ENCODE data around the gene POU2F1.

POU2F1 gene

GRCh38 chr1:167367705-167368104 is 147.0 kb downstream of the POU2F1 start:
- no peak for DNase-seq (ENCODE audit: low read depth in 3 of 3)

DNA sequence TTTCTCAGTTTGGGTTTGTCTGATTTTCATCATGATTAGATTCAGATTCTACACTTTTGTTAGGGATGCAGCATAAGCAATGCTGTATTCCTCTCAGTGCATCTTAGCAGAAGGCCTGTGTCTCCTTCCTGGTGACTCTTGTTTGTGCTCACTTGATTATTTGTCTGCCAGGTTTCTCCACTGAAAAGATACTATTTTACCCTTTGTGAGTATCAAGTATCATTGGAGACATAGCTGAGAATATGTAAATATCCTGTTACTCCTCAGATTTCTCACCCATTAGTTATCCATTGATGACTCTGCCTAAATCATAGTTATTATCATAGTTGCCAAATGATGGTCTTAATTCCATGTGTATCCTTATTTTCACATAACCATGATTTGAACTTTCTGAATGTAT is 148.5 kb downstream of the POU2F1 start:
- DNase-seq (ENCODE audit: low read depth in 3 of 3), result no peak

- no peak for DNase-seq (ENCODE audit: low read depth in 3 of 3)
These were observed 149.2 kb downstream of the POU2F1 start for GRCh38 chr1:167369933-167370332.

GRCh38 chr1:167371030-167371429 is 150.3 kb downstream of the POU2F1 start:
- no peak for DNase-seq (ENCODE audit: low read depth in 3 of 3)

- DNase-seq (ENCODE audit: low read depth in 3 of 3), result no peak
These were observed 152.7 kb downstream of the POU2F1 start for GRCh38 chr1:167373398-167373797.

- DNase-seq (ENCODE audit: low read depth in 3 of 3), result no peak
These were observed 153.3 kb downstream of the POU2F1 start for GRCh38 chr1:167373986-167374385.

GRCh38 chr1:167375949-167376348 is 155.3 kb downstream of the POU2F1 start:
- no peak for DNase-seq (ENCODE audit: low read depth in 3 of 3)

- DNase-seq (ENCODE audit: low read depth in 3 of 3), result no peak
These were observed 166.7 kb downstream of the POU2F1 start for GRCh38 chr1:167387251-167387910.

- DNase-seq (ENCODE audit: low read depth in 3 of 3), result no peak
These were observed 168.3 kb downstream of the POU2F1 start for GRCh38 chr1:167388976-167389375.

DNA sequence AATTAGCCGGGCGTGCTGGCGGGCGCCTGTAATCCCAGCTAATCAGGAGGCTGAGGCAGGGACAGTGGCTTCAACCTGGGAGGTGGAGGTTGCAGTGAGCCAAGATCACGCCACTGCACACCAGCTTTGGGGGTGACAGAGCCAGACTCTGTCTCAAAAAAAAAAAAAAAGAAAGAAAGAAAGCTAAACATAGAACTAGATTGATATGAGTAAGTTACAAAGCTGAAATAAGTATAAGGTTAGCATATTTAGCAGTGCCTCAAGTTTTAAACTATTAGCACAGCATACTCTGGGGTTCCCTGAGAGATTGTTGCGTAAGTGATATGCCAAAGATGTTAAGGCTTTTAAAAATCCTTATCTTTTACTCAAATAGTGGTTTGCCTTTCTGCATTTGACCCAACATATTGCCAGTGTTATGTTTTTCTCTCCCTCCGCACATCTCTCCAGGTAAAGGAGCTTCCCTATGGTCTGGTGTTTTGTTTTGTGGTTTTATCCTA is 171.6 kb downstream of the POU2F1 start:
- no peak for DNase-seq (ENCODE audit: low read depth in 3 of 3)

DNA sequence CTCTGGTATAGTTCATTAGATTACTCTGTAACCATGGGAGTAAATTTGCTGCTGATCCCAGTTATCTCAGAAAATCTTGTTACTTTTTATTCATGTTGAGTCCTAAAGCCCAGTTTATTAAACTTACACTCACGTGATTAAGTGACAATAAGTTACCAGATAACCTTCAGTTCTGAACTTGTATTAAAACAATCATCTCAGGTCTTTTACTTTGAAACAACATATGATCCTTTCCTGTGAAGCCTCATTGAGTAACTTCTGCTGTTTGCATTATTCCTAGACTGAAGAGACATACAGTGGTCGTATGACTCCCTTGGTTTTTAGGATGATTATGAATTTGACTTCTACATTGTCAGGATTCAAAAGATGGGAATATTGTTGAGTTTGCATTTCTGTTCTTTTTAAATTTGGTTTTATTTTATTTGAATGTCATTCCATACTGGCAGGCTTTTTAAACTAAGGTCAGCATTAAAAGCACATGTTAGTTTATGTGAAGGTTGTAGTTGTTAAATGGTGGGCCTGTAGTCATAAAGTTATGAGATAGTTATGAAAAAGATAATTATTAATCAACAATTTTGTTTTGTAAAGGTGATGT is 179.8 kb downstream of the POU2F1 start:
- no peak for DNase-seq (ENCODE audit: low read depth in 3 of 3)

DNA sequence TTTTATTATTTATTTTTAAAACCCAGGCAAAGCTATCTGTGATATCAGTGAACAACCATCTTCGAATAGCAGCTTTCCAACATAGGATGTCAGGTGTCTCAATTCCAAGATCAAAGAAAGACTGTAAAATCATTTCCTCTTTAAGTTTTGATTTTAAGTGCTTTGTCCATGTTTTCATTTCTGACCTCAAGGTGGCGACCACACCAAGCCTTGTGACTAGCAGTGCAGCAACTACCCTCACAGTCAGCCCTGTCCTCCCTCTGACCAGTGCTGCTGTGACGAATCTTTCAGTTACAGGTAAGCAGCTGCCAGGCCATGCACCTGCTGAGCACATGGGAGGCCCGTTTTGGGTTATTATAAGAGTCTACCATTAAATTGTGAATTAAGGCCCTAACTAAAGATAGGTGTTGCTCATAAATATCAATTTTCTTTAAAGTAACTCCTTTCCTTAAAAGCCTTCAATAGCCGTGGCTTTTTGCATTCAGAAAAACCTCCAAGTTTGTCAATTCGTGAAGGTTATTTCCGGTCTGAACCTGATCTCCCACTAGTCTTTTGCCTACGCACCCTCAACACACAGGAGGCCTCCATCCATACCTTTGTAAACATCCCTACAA is 180.7 kb downstream of the POU2F1 start:
- DNase-seq (ENCODE audit: low read depth in 3 of 3), result peak; percentile 8 to 22 (median 10)

DNA sequence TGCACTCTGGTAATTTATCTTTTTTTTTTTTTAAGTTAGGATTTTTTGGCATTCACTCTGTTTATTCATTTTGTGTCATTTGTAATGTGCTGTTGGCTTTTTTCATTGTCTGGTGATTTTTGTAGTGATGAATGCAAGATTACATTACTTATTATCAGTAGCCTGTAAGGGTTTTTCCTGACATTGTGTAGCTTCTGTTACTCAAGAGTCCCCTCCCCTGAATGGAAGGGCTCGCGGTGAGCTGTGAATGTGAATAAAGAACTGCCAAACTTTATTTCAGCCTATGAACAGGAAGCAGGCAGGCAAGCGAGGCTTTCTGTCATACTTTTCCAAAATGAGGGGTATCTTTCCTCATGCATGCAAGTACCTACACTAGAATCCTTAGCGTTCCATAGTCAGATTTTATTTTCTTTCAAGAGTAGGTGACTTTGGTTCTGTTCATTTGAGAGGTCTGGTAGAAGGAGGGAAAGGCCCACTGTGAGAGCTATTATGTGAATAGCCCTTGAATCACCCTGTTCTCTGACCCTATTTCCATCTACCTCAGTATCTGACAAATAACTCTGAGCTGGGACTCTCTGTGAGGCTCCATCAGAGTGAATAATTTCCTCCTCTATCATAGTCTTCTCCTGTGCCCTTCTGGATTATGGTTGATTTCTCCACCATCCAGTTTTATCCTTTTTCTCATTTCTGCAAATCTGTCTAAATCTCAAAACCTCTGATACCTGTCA is 183.6 kb downstream of the POU2F1 start:
- no peak for DNase-seq (ENCODE audit: low read depth in 3 of 3)

DNA sequence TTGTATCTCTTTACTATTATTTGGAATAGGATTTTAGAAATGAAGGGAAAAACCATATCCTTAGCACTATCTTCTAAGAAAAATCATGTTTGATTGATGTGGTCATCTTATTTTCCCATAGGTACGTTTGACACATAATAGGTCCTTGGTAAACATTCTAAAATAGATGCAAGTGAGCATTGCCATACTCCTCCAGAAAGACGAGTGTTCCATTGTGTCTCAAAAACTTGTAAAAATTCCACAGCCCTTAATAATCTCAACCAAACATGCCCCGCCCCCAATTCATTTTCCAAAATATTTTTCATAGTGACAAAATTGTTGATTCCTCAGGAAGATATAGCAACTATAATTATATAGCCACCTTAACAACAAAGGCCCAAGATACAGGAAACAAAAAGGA is 184.2 kb downstream of the POU2F1 start:
- no peak for DNase-seq (ENCODE audit: low read depth in 3 of 3)

DNA sequence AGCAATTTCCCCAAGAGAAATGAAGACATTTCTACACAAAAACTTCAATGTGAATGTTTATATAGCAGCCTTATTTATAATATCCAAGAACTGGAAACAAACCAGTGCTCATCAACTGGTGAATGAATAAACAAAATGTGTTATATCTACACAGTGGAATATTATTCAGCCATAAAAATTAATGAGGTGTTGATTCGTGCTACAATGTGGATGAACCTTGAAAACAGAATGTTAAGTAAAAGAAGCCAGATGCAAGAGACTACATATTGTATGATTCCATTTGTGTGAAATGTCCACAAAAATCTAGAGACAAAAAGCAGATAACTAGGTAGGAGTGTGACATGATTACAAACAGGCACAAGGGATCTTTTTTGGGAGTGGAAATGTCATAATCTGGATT is 187.7 kb downstream of the POU2F1 start:
- DNase-seq (ENCODE audit: low read depth in 3 of 3), result no peak

DNA sequence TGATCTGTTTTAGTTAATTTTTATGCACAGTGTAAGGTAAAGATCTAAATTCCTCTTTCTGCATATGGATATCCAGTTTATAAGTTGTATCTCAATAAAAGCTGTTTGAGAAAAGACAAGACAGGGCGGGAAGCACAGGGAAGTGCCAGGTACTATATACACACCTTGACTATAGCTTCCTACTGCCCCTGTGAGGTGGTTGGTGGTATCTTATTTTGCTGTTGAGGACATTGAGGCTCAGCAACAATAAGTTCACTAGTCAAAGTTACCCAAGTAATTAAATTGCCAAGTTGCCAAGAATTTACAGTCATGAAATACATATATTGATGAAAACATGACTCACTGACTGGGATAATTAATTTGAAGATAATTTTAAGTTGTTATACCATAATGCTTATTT is 188.5 kb downstream of the POU2F1 start:
- DNase-seq (ENCODE audit: low read depth in 3 of 3), result no peak

- DNase-seq (ENCODE audit: low read depth in 3 of 3), result no peak
These were observed 191.4 kb downstream of the POU2F1 start for GRCh38 chr1:167412072-167412471.

GRCh38 chr1:167412920-167413319 is 192.2 kb downstream of the POU2F1 start:
- DNase-seq (ENCODE audit: low read depth in 3 of 3), result no peak

DNA sequence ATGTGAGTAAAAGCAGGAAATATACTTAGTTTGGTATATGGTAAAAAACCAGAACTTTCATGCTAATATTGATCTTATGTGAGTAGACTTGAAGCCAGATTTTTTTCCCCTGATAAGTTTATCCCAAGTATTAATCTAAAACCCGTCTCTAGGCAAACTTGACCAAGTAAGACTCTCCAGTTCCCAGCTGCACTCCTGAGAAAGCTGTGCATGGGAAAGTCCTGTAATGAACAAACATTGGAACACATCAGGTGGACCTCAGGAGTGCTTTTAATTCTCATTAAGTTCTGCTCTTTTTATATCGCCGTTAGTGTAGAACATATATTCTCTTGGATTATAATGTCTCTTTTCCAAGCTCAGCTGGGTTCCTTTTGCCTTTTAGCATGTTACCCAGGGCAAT is 192.6 kb downstream of the POU2F1 start:
- DNase-seq (ENCODE audit: low read depth in 3 of 3), result no peak

GRCh38 chr1:167416506-167416905 is 195.8 kb downstream of the POU2F1 start:
- no peak for DNase-seq (ENCODE audit: low read depth in 3 of 3)

GRCh38 chr1:167418391-167418790 is 197.7 kb downstream of the POU2F1 start:
- no peak for DNase-seq (ENCODE audit: low read depth in 3 of 3)

DNA sequence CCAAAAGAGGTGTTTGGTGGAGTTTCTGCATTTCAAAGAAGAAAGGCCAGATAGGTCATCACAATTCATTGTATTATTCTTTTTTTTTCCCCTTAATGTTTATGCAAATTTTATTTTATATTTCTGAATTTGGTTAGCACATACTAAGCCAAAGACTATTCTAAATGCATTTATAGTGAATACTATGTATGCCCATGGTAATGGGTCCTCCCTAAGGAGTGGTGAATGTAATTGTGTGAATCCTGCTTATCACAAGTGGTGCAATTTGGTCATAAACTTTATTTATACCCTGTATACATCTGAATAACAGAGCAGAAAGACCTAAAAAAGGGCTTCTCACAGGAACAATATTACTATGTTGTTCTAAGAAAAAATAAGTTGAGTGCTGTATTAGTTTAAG is 198.6 kb downstream of the POU2F1 start:
- DNase-seq (ENCODE audit: low read depth in 3 of 3), result no peak

- DNase-seq (ENCODE audit: low read depth in 3 of 3), result no peak
These were observed 199.8 kb downstream of the POU2F1 start for GRCh38 chr1:167420510-167420909.

Data from stimulated activated CD4-positive, alpha-beta T cell treated with anti-CD3 and anti-CD28 coated beads, TNF-alpha, amount 100 ng/mL, for 4 hours (primary cell).